Vagina (tissue), 2 donors: ENCODE results near the gene DNAJC27. TPM values are rescaled to one million over a fixed set of nuclear protein-coding genes. Genes with fewer than 3 reads are reported as not detected.
A peak's percentile ranks its signal among the peaks of the same experiment; 100 is the strongest.

ENCODE experiments used
- DNase-seq, 2 donors: peaks; one replicate each; pipeline ENCODE4 v3.0.0-alpha.2; 2017; ENCODE audit errors: extremely low spot score in 2 of 2
- H3K27ac ChIP-seq: fragments of 200-600 bp; sonication (generic); one replicate; pipeline ENCODE4 v1.5.1; 2019
- H3K27me3 ChIP-seq: fragments of 200-600 bp; sonication (generic); one replicate; pipeline ENCODE4 v1.5.1; 2019
- H3K36me3 ChIP-seq, 2 donors: fragments of 200-600 bp; sonication (generic); one replicate each; pipeline ENCODE4 v1.5.1; 2017 to 2019
- H3K4me1 ChIP-seq: fragments of 200-600 bp; sonication (generic); one replicate; pipeline ENCODE4 v1.5.1; 2019
- H3K4me3 ChIP-seq, 2 donors: fragments of 200-600 bp; sonication (generic); 1 replicate in 1 of 2; 2 replicates in 1 of 2; pipeline ENCODE4 v1.5.1; 2016 to 2019
- H3K9me3 ChIP-seq: fragments of 200-600 bp; sonication (generic); one replicate; pipeline ENCODE4 v1.5.1; 2019
- CTCF ChIP-seq, 3 experiments: fragments of 450-650 bp in 2 of 3; fragments of 200-600 bp in 1 of 3; sonication (generic) in 1 of 3; IDR thresholded peaks; one replicate each; pipeline ENCODE4 v1.5.1; 2017 to 2019; ENCODE audit warnings: antibody characterized with exemption in 3 of 3, mild to moderate bottlenecking in 2 of 3, moderate library complexity in 2 of 3
- POLR2A ChIP-seq, 2 donors: fragments of 450-650 bp; IDR thresholded peaks; one replicate each; pipeline ENCODE4 v1.6.1; 2017; ENCODE audit warnings: antibody characterized with exemption in 2 of 2, mild to moderate bottlenecking in 2 of 2, moderate library complexity in 2 of 2
- POLR2AphosphoS5 ChIP-seq, 2 donors: sonication (generic); formaldehyde crosslinking; IDR thresholded peaks; one replicate each; pipeline ENCODE4 v1.9.0; 2017; ENCODE audit warnings: antibody characterized with exemption in 2 of 2, mild to moderate bottlenecking in 2 of 2, low read depth in 1 of 2; ENCODE audit not compliant: insufficient read depth in 1 of 2
- intact Hi-C: fragments of 100-400 bp; cut with DNase I; formaldehyde crosslinking; loops from one replicate; pipeline ENCODE4 v1.15.1; 2023
- total RNA-seq: library from RNA; depleted of rRNA; stranded (reverse); fragments of >200 nt; gene quantifications from one replicate; pipeline ENCODE4 v1.2.3, GENCODE V29; 2016

DNAJC27 gene
- total RNA-seq, 1 donor from 2014 or later, result 11.3 TPM

- Histone ChIP-seq H3K36me3 (no peaks in the 10 kb centered on the region), H3K27me3 (no peaks in the 10 kb centered on the region), H3K4me3 (no peak overlapping the region), H3K9me3 (no peaks in the 10 kb centered on the region), H3K27ac (peak overlapping the region; percentile 10), H3K4me1 (peaks cover 62% of the 10 kb centered on the region)
- intact Hi-C loops, result no loop called here
- DNase-seq, result no peak
- TF ChIP-seq POLR2A (IDR thresholded peaks at IDR 0.05), result no peak
- TF ChIP-seq POLR2AphosphoS5 (IDR thresholded peaks at IDR 0.05; ENCODE audit: insufficient read depth in 1 of 2, low read depth in 1 of 2), result no peak
- TF ChIP-seq CTCF (IDR thresholded peaks at IDR 0.05), result no peak
These were observed 57.8 kb downstream of the DNAJC27 start for GRCh38 chr2:24913911-24914310.

- Histone ChIP-seq H3K4me1 (peaks cover 53% of the 10 kb centered on the region), H3K4me3 (no peak overlapping the region), H3K36me3 (no peaks in the 10 kb centered on the region), H3K27ac (no peak overlapping the region), H3K27me3 (no peaks in the 10 kb centered on the region), H3K9me3 (no peaks in the 10 kb centered on the region)
- no peak for DNase-seq
- intact Hi-C loops, result no loop called here
- TF ChIP-seq CTCF (IDR thresholded peaks at IDR 0.05) (no peak), POLR2AphosphoS5 (IDR thresholded peaks at IDR 0.05; ENCODE audit: insufficient read depth in 1 of 2, low read depth in 1 of 2) (no peak), POLR2A (IDR thresholded peaks at IDR 0.05) (no peak)
These were observed 58.8 kb downstream of the DNAJC27 start for GRCh38 chr2:24912986-24913385.

- no peak overlapping the region for H3K27ac ChIP-seq
- H3K4me3 ChIP-seq, result no peak overlapping the region
- no peaks in the 10 kb centered on the region for H3K27me3 ChIP-seq
- H3K9me3 ChIP-seq, result no peaks in the 10 kb centered on the region
- H3K36me3 ChIP-seq, result no peaks in the 10 kb centered on the region
- H3K4me1 ChIP-seq, result peaks cover 48% of the 10 kb centered on the region
- TF ChIP-seq CTCF (IDR thresholded peaks at IDR 0.05), result no peak
- TF ChIP-seq POLR2A (IDR thresholded peaks at IDR 0.05), result no peak
- TF ChIP-seq POLR2AphosphoS5 (IDR thresholded peaks at IDR 0.05; ENCODE audit: insufficient read depth in 1 of 2, low read depth in 1 of 2), result no peak
- intact Hi-C loops, result no loop called here
- DNase-seq, result no peak
These were observed 59.2 kb downstream of the DNAJC27 start for GRCh38 chr2:24912523-24912922.

GRCh38 chr2:24910245-24910644 is 61.5 kb downstream of the DNAJC27 start:
- Histone ChIP-seq H3K27ac (no peak overlapping the region), H3K36me3 (no peaks in the 10 kb centered on the region), H3K9me3 (no peaks in the 10 kb centered on the region), H3K27me3 (no peaks in the 10 kb centered on the region), H3K4me1 (peaks cover 26% of the 10 kb centered on the region), H3K4me3 (no peak overlapping the region)
- intact Hi-C loops, result no loop called here
- no peak for TF ChIP-seq POLR2A (IDR thresholded peaks at IDR 0.05)
- no peak for TF ChIP-seq CTCF (IDR thresholded peaks at IDR 0.05)
- no peak for TF ChIP-seq POLR2AphosphoS5 (IDR thresholded peaks at IDR 0.05; ENCODE audit: insufficient read depth in 1 of 2, low read depth in 1 of 2)
- DNase-seq, result no peak

- H3K36me3 ChIP-seq, result no peaks in the 10 kb centered on the region
- H3K9me3 ChIP-seq, result no peaks in the 10 kb centered on the region
- H3K27ac ChIP-seq, result no peak overlapping the region
- H3K27me3 ChIP-seq, result no peaks in the 10 kb centered on the region
- no peak overlapping the region for H3K4me3 ChIP-seq
- intact Hi-C loops, result no loop called here
- peaks cover 20% of the 10 kb centered on the region for H3K4me1 ChIP-seq
- no peak for TF ChIP-seq POLR2AphosphoS5 (IDR thresholded peaks at IDR 0.05; ENCODE audit: insufficient read depth in 1 of 2, low read depth in 1 of 2)
- no peak for TF ChIP-seq POLR2A (IDR thresholded peaks at IDR 0.05)
- no peak for TF ChIP-seq CTCF (IDR thresholded peaks at IDR 0.05)
- DNase-seq, result no peak
These were observed 62.1 kb downstream of the DNAJC27 start for GRCh38 chr2:24909555-24910177.
